Effector memory CD4-positive, alpha-beta T cell (primary cell): ENCODE measurements around the gene PRSS2.
"Not testable (repeated sequence)": the region's sequence is repeated elsewhere in the genome, so short reads cannot be mapped to it uniquely, and the experiment has no call there.

ENCODE experiments used
- DNase-seq, 3 donors: peaks; one replicate each; pipeline ENCODE4 v3.0.0-alpha.2; 2020
- H3K27ac ChIP-seq: 2 replicates; pipeline ENCODE4 v1.7.0; 2013; ENCODE audit warnings: mild to moderate bottlenecking, low read length, moderate library complexity; ENCODE audit not compliant: insufficient read depth, poor library complexity, severe bottlenecking
- H3K27me3 ChIP-seq: replicated peaks from 2 replicates; pipeline ENCODE4 v1.7.0; 2013; ENCODE audit warnings: mild to moderate bottlenecking, low read length; ENCODE audit not compliant: insufficient read depth, control insufficient read depth, poor library complexity, severe bottlenecking
- H3K36me3 ChIP-seq: 2 replicates; pipeline ENCODE4 v1.7.0; 2013; ENCODE audit warnings: mild to moderate bottlenecking, low read length, moderate library complexity; ENCODE audit not compliant: control insufficient read depth, insufficient read depth
- H3K4me1 ChIP-seq: 2 replicates; pipeline ENCODE4 v1.7.0; 2013; ENCODE audit warnings: low read length, mild to moderate bottlenecking; ENCODE audit not compliant: control insufficient read depth, insufficient read depth, poor library complexity, severe bottlenecking
- H3K4me3 ChIP-seq: 2 replicates; pipeline ENCODE4 v1.7.0; 2013; ENCODE audit warnings: low read length, low read depth, mild to moderate bottlenecking; ENCODE audit not compliant: insufficient read depth, poor library complexity, severe bottlenecking
- H3K9me3 ChIP-seq: 2 replicates; pipeline ENCODE4 v1.7.0; 2013; ENCODE audit warnings: mild to moderate bottlenecking, low read length, moderate library complexity; ENCODE audit not compliant: control insufficient read depth

Gene PRSS2

GRCh38 chr7:142759433-142759832, 11.3 kb upstream of the PRSS2 start:
- H3K4me3 ChIP-seq, result no peak overlapping the region
- H3K36me3 ChIP-seq, result no peaks in the 10 kb centered on the region
- no peak for DNase-seq
- no peak overlapping the region for H3K27ac ChIP-seq
- H3K9me3 ChIP-seq, result no peaks in the 10 kb centered on the region
- no peaks in the 10 kb centered on the region for H3K27me3 ChIP-seq
- H3K4me1 ChIP-seq, result no peaks in the 10 kb centered on the region

- no peaks in the 10 kb centered on the region for H3K4me1 ChIP-seq
- no peaks in the 10 kb centered on the region for H3K9me3 ChIP-seq
- DNase-seq, result no peak
- H3K27ac ChIP-seq, result no peak overlapping the region
- H3K36me3 ChIP-seq, result no peaks in the 10 kb centered on the region
- H3K27me3 ChIP-seq, result no peaks in the 10 kb centered on the region
- H3K4me3 ChIP-seq, result no peak overlapping the region
Measured at GRCh38 chr7:142760071-142760642, 10.6 kb upstream of the PRSS2 start.

GRCh38 chr7:142761606-142762005, 9.2 kb upstream of the PRSS2 start:
- H3K4me3 ChIP-seq, DNase-seq, H3K9me3 ChIP-seq, H3K36me3 ChIP-seq, H3K4me1 ChIP-seq, H3K27ac ChIP-seq, H3K27me3 ChIP-seq: not testable (repeated sequence)

- Histone ChIP-seq H3K36me3 (no peaks in the 10 kb centered on the region), H3K9me3 (no peaks in the 10 kb centered on the region)
Measured at GRCh38 chr7:142762104-142762503, 8.7 kb upstream of the PRSS2 start.

GRCh38 chr7:142767451-142767850, 3.3 kb upstream of the PRSS2 start:
- H3K27me3 ChIP-seq, result no peaks in the 10 kb centered on the region
- no peaks in the 10 kb centered on the region for H3K36me3 ChIP-seq
- H3K4me1 ChIP-seq, result no peaks in the 10 kb centered on the region
- H3K4me3 ChIP-seq, result no peak overlapping the region
- H3K27ac ChIP-seq, result no peak overlapping the region
- no peak for DNase-seq
- H3K9me3 ChIP-seq, result no peaks in the 10 kb centered on the region

More at GRCh38 chr7:142762104-142762503, 8.7 kb upstream of the PRSS2 start:
- Histone ChIP-seq H3K27me3 (no peaks in the 10 kb centered on the region), H3K27ac (no peak overlapping the region), H3K4me3 (no peak overlapping the region), H3K4me1 (no peaks in the 10 kb centered on the region)
- no peak for DNase-seq

GRCh38 chr7:142767861-142768260, 2.9 kb upstream of the PRSS2 start:
- Histone ChIP-seq H3K36me3 (no peaks in the 10 kb centered on the region), H3K4me3 (no peak overlapping the region), H3K27ac (no peak overlapping the region), H3K27me3 (no peaks in the 10 kb centered on the region), H3K4me1 (no peaks in the 10 kb centered on the region), H3K9me3 (no peaks in the 10 kb centered on the region)
- DNase-seq, result no peak

GRCh38 chr7:142768885-142769284, 1.9 kb upstream of the PRSS2 start:
- not testable (repeated sequence) for H3K36me3 ChIP-seq, H3K27ac ChIP-seq, H3K4me1 ChIP-seq, H3K4me3 ChIP-seq, H3K27me3 ChIP-seq, H3K9me3 ChIP-seq, DNase-seq

- Histone ChIP-seq H3K36me3 (no peaks in the 10 kb centered on the region), H3K27ac (no peak overlapping the region), H3K4me3 (no peak overlapping the region), H3K9me3 (no peaks in the 10 kb centered on the region), H3K4me1 (no peaks in the 10 kb centered on the region), H3K27me3 (no peaks in the 10 kb centered on the region)
- DNase-seq, result no peak
Measured at GRCh38 chr7:142771353-142771723, 568 bp downstream of the PRSS2 start.

- Histone ChIP-seq H3K36me3 (no peaks in the 10 kb centered on the region), H3K4me1 (no peaks in the 10 kb centered on the region), H3K9me3 (no peaks in the 10 kb centered on the region), H3K4me3 (no peak overlapping the region), H3K27me3 (no peaks in the 10 kb centered on the region), H3K27ac (no peak overlapping the region)
- no peak for DNase-seq
Measured at GRCh38 chr7:142772051-142772450, 1.3 kb downstream of the PRSS2 start.

GRCh38 chr7:142772673-142773072, 1.9 kb downstream of the PRSS2 start:
- Histone ChIP-seq H3K36me3 (no peaks in the 10 kb centered on the region), H3K27me3 (no peaks in the 10 kb centered on the region), H3K27ac (no peak overlapping the region), H3K9me3 (no peaks in the 10 kb centered on the region), H3K4me3 (no peak overlapping the region), H3K4me1 (no peaks in the 10 kb centered on the region)
- DNase-seq, result no peak

GRCh38 chr7:142773230-142773629, 2.5 kb downstream of the PRSS2 start:
- Histone ChIP-seq H3K4me1 (no peaks in the 10 kb centered on the region), H3K27me3 (no peaks in the 10 kb centered on the region), H3K4me3 (no peak overlapping the region), H3K36me3 (no peaks in the 10 kb centered on the region), H3K27ac (no peak overlapping the region), H3K9me3 (no peaks in the 10 kb centered on the region)
- no peak for DNase-seq
